ENCODE data around the gene AP2B1. TPM values are rescaled to one million over a fixed set of nuclear protein-coding genes. Genes with fewer than 3 reads are reported as not detected.

Gene AP2B1
- total and polyA plus RNA-seq, 9 of the 15 experiments (the other 6 are each of a cell fraction or from before 2014, with no cell fraction given) = 60.1 to 287 (median 105) TPM

DNA sequence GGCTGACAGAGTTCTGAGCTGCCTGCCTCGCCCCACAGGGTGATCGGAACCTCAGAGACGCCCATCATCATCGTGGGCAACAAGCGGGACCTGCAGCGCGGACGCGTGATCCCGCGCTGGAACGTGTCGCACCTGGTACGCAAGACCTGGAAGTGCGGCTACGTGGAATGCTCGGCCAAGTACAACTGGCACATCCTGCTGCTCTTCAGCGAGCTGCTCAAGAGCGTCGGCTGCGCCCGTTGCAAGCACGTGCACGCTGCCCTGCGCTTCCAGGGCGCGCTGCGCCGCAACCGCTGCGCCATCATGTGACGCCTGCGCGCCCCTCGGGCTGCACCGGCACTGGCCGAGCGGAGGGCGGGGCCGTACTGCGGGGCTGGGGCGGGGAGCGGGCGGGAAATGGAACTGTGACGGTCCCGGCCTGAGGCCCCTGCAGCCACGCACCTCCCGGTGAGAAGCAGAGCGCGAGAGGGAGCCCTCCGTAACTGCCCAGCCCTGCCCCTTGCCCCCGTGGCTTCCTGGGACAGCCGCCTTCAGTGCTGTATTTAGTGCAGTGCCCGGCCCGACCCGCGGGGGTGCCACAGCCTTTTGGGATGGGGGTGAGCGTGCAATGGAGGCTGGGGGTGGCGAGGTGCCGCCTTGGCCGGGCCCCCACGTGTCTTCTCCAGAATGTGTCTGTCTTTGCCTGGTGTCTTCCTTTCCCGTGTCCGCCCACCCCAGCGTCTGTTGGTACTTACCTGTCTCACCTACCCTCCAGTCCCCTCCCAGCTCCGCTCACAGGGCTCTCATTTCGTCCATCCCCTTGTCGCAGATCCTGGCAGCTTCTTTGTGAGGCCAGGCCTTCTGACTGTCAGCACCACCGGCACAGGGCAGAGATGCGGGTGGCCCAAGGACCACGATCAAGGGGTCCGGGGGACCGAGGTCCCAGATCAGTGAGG, 154.1 kb downstream of the AP2B1 start (continued):
- TF ChIP-seq, protein P1, sequence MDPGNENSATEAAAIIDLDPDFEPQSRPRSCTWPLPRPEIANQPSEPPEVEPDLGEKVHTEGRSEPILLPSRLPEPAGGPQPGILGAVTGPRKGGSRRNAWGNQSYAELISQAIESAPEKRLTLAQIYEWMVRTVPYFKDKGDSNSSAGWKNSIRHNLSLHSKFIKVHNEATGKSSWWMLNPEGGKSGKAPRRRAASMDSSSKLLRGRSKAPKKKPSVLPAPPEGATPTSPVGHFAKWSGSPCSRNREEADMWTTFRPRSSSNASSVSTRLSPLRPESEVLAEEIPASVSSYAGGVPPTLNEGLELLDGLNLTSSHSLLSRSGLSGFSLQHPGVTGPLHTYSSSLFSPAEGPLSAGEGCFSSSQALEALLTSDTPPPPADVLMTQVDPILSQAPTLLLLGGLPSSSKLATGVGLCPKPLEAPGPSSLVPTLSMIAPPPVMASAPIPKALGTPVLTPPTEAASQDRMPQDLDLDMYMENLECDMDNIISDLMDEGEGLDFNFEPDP (CRISPR knock-in tag; IDR thresholded peaks at IDR 0.05) = no peak
- TF ChIP-seq, protein P2, sequence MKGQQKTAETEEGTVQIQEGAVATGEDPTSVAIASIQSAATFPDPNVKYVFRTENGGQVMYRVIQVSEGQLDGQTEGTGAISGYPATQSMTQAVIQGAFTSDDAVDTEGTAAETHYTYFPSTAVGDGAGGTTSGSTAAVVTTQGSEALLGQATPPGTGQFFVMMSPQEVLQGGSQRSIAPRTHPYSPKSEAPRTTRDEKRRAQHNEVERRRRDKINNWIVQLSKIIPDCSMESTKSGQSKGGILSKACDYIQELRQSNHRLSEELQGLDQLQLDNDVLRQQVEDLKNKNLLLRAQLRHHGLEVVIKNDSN (CRISPR knock-in tag; IDR thresholded peaks at IDR 0.05) = peak; percentile 61
- TF ChIP-seq, protein P3, sequence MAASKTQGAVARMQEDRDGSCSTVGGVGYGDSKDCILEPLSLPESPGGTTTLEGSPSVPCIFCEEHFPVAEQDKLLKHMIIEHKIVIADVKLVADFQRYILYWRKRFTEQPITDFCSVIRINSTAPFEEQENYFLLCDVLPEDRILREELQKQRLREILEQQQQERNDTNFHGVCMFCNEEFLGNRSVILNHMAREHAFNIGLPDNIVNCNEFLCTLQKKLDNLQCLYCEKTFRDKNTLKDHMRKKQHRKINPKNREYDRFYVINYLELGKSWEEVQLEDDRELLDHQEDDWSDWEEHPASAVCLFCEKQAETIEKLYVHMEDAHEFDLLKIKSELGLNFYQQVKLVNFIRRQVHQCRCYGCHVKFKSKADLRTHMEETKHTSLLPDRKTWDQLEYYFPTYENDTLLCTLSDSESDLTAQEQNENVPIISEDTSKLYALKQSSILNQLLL (CRISPR knock-in tag; IDR thresholded peaks at IDR 0.05; ENCODE audit: borderline replicate concordance) = no peak
- no peak for TF ChIP-seq HNRNPK (IDR thresholded peaks at IDR 0.05; ENCODE audit: low read depth, low read length, poor library complexity, severe bottlenecking)
- TF ChIP-seq JUN (IDR thresholded peaks at IDR 0.05; ENCODE audit: borderline replicate concordance, low read depth, low read length) = no peak
- TF ChIP-seq JUN (CRISPR knock-in tag; IDR thresholded peaks at IDR 0.05; ENCODE audit: borderline replicate concordance) = no peak
- TF ChIP-seq, protein P4, sequence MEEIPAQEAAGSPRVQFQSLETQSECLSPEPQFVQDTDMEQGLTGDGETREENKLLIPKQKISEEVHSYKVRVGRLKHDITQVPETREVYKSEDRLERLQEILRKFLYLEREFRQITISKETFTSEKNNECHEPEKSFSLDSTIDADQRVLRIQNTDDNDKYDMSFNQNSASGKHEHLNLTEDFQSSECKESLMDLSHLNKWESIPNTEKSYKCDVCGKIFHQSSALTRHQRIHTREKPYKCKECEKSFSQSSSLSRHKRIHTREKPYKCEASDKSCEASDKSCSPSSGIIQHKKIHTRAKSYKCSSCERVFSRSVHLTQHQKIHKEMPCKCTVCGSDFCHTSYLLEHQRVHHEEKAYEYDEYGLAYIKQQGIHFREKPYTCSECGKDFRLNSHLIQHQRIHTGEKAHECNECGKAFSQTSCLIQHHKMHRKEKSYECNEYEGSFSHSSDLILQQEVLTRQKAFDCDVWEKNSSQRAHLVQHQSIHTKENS (CRISPR knock-in tag; IDR thresholded peaks at IDR 0.05) = no peak
- TF ChIP-seq SRSF7 (optimal IDR thresholded peaks at IDR 0.05; ENCODE audit: low read depth, low read length) = no peak
- TF ChIP-seq, protein P5, sequence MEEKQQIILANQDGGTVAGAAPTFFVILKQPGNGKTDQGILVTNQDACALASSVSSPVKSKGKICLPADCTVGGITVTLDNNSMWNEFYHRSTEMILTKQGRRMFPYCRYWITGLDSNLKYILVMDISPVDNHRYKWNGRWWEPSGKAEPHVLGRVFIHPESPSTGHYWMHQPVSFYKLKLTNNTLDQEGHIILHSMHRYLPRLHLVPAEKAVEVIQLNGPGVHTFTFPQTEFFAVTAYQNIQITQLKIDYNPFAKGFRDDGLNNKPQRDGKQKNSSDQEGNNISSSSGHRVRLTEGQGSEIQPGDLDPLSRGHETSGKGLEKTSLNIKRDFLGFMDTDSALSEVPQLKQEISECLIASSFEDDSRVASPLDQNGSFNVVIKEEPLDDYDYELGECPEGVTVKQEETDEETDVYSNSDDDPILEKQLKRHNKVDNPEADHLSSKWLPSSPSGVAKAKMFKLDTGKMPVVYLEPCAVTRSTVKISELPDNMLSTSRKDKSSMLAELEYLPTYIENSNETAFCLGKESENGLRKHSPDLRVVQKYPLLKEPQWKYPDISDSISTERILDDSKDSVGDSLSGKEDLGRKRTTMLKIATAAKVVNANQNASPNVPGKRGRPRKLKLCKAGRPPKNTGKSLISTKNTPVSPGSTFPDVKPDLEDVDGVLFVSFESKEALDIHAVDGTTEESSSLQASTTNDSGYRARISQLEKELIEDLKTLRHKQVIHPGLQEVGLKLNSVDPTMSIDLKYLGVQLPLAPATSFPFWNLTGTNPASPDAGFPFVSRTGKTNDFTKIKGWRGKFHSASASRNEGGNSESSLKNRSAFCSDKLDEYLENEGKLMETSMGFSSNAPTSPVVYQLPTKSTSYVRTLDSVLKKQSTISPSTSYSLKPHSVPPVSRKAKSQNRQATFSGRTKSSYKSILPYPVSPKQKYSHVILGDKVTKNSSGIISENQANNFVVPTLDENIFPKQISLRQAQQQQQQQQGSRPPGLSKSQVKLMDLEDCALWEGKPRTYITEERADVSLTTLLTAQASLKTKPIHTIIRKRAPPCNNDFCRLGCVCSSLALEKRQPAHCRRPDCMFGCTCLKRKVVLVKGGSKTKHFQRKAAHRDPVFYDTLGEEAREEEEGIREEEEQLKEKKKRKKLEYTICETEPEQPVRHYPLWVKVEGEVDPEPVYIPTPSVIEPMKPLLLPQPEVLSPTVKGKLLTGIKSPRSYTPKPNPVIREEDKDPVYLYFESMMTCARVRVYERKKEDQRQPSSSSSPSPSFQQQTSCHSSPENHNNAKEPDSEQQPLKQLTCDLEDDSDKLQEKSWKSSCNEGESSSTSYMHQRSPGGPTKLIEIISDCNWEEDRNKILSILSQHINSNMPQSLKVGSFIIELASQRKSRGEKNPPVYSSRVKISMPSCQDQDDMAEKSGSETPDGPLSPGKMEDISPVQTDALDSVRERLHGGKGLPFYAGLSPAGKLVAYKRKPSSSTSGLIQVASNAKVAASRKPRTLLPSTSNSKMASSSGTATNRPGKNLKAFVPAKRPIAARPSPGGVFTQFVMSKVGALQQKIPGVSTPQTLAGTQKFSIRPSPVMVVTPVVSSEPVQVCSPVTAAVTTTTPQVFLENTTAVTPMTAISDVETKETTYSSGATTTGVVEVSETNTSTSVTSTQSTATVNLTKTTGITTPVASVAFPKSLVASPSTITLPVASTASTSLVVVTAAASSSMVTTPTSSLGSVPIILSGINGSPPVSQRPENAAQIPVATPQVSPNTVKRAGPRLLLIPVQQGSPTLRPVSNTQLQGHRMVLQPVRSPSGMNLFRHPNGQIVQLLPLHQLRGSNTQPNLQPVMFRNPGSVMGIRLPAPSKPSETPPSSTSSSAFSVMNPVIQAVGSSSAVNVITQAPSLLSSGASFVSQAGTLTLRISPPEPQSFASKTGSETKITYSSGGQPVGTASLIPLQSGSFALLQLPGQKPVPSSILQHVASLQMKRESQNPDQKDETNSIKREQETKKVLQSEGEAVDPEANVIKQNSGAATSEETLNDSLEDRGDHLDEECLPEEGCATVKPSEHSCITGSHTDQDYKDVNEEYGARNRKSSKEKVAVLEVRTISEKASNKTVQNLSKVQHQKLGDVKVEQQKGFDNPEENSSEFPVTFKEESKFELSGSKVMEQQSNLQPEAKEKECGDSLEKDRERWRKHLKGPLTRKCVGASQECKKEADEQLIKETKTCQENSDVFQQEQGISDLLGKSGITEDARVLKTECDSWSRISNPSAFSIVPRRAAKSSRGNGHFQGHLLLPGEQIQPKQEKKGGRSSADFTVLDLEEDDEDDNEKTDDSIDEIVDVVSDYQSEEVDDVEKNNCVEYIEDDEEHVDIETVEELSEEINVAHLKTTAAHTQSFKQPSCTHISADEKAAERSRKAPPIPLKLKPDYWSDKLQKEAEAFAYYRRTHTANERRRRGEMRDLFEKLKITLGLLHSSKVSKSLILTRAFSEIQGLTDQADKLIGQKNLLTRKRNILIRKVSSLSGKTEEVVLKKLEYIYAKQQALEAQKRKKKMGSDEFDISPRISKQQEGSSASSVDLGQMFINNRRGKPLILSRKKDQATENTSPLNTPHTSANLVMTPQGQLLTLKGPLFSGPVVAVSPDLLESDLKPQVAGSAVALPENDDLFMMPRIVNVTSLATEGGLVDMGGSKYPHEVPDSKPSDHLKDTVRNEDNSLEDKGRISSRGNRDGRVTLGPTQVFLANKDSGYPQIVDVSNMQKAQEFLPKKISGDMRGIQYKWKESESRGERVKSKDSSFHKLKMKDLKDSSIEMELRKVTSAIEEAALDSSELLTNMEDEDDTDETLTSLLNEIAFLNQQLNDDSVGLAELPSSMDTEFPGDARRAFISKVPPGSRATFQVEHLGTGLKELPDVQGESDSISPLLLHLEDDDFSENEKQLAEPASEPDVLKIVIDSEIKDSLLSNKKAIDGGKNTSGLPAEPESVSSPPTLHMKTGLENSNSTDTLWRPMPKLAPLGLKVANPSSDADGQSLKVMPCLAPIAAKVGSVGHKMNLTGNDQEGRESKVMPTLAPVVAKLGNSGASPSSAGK (IDR thresholded peaks at IDR 0.05) = peak; percentile 82

Data from K562 (cell line).